Liver (tissue), 9 donors: ENCODE results near the gene COL20A1. TPM values are rescaled to one million over a fixed set of nuclear protein-coding genes. Genes with fewer than 3 reads are reported as not detected.

Experiments
- DNase-seq: peaks from one replicate; pipeline ENCODE4 v3.0.0-alpha.2; 2017; ENCODE audit warnings: low spot score
- H3K27ac ChIP-seq, 2 donors: one replicate each; pipeline ENCODE4 v1.7.0; 2013; ENCODE audit warnings: inconsistent platforms in 2 of 2, low read length in 2 of 2, control low read depth in 1 of 2, low read depth in 1 of 2, mild to moderate bottlenecking in 1 of 2
- H3K27me3 ChIP-seq, 4 donors: one replicate each; pipeline versions ENCODE4 v1.6.1 to v1.7.0; 2013; ENCODE audit warnings: low read length in 3 of 4, inconsistent platforms in 1 of 4, mild to moderate bottlenecking in 1 of 4, moderate library complexity in 1 of 4; ENCODE audit not compliant: control insufficient read depth in 4 of 4, insufficient read depth in 4 of 4
- H3K36me3 ChIP-seq, 4 donors: one replicate each; pipeline versions ENCODE4 v1.6.1 to v1.7.0; 2013; ENCODE audit warnings: low read length in 3 of 4, mild to moderate bottlenecking in 3 of 4, low read depth in 1 of 4, moderate library complexity in 1 of 4; ENCODE audit not compliant: control insufficient read depth in 4 of 4, insufficient read depth in 3 of 4
- H3K4me1 ChIP-seq, 4 donors: one replicate each; pipeline versions ENCODE4 v1.6.1 to v1.7.0; 2013; ENCODE audit warnings: low read length in 3 of 4, mild to moderate bottlenecking in 3 of 4, moderate library complexity in 1 of 4; ENCODE audit not compliant: control insufficient read depth in 4 of 4, insufficient read depth in 4 of 4
- H3K4me3 ChIP-seq, 3 donors: one replicate each; pipeline versions ENCODE4 v1.6.1 to v1.7.0; 2013; ENCODE audit warnings: low read length in 3 of 3, control low read depth in 1 of 3, low read depth in 1 of 3, mild to moderate bottlenecking in 1 of 3
- H3K9ac ChIP-seq, 2 donors: one replicate each; pipeline ENCODE4 v1.7.0; 2013; ENCODE audit warnings: low read length in 2 of 2, mild to moderate bottlenecking in 2 of 2, moderate library complexity in 2 of 2, control low read depth in 1 of 2, low read depth in 1 of 2
- H3K9me3 ChIP-seq, 4 donors: one replicate each; pipeline versions ENCODE4 v1.6.1 to v1.7.0; 2013; ENCODE audit warnings: low read length in 3 of 4; ENCODE audit not compliant: control insufficient read depth in 4 of 4
- ATF3 ChIP-seq: IDR thresholded peaks from 2 replicates; pipeline ENCODE4 v1.6.1; 2016; ENCODE audit warnings: antibody characterized with exemption
- FOXA1 ChIP-seq: IDR thresholded peaks from 2 replicates; pipeline ENCODE4 v1.6.1; 2016; ENCODE audit warnings: antibody characterized with exemption
- GABPA ChIP-seq, 2 donors: IDR thresholded peaks in 1 of 2; conservative IDR thresholded peaks in 1 of 2; 2 replicates each; pipeline ENCODE4 v1.6.1; 2016; ENCODE audit warnings: antibody characterized with exemption in 2 of 2, mild to moderate bottlenecking in 1 of 2, moderate library complexity in 1 of 2
- HNF4A ChIP-seq, 2 donors: conservative IDR thresholded peaks; 2 replicates each; pipeline ENCODE4 v1.6.1; 2016; ENCODE audit warnings: antibody characterized with exemption in 2 of 2, mild to moderate bottlenecking in 2 of 2
- HNF4G ChIP-seq: IDR thresholded peaks from 2 replicates; pipeline ENCODE4 v1.6.1; 2016; ENCODE audit warnings: antibody characterized with exemption
- RAD21 ChIP-seq, 2 donors: IDR thresholded peaks; 2 replicates each; pipeline ENCODE4 v1.6.1; 2016; ENCODE audit warnings: antibody characterized with exemption in 2 of 2, mild to moderate bottlenecking in 2 of 2
- REST ChIP-seq: IDR thresholded peaks from 2 replicates; pipeline ENCODE4 v1.6.1; 2016; ENCODE audit warnings: antibody characterized with exemption, mild to moderate bottlenecking
- RXRA ChIP-seq, 2 donors: IDR thresholded peaks; 2 replicates each; pipeline ENCODE4 v1.6.1; 2017 to 2018; ENCODE audit warnings: antibody characterized with exemption in 2 of 2, mild to moderate bottlenecking in 1 of 2
- TAF1 ChIP-seq: conservative IDR thresholded peaks from 2 replicates; pipeline ENCODE4 v1.6.1; 2016; ENCODE audit warnings: antibody characterized with exemption, mild to moderate bottlenecking
- ZBTB33 ChIP-seq: IDR thresholded peaks from 2 replicates; pipeline ENCODE4 v1.6.1; 2016; ENCODE audit warnings: antibody characterized with exemption
- WGBS: extraction: QIAGEN DNeasy Blood & Tissue Kit; methylation state at CpG from one replicate; pipeline ENCODE4 v1.1.7; 2013; 5-methylcytosine and 5-hydroxymethylcytosine counted together
- polyA plus RNA-seq, 2 donors: library from polyadenylated mRNA; stranded (reverse) in 1 of 2; unstranded in 1 of 2; fragments of 200-250 nt in 1 of 2; fragments of >200 nt in 1 of 2; fragmentation: Nextera tagmentation in 1 of 2; extraction: Ambion mirVana in 1 of 2; gene quantifications; one replicate each; pipeline versions ENCODE4 v1.2.1 to v1.2.3, GENCODE V29; 2013 to 2015
- total RNA-seq, 2 donors: library from RNA; depleted of rRNA; stranded (reverse); fragments of >200 nt; gene quantifications; one replicate each; pipeline ENCODE4 v1.2.3, GENCODE V29; 2014
- donor health status: healthy.
- donor health status: healthy.
- donor health status: healthy.
- donor health status: healthy.
- donor health status: healthy.

The COL20A1 gene
- total and polyA plus RNA-seq, 4 donors: not detected

GRCh38 chr20:63295422-63295821, 2.4 kb downstream of the COL20A1 start:
- no peak for TF ChIP-seq TAF1
- no peak overlapping the region for H3K9ac ChIP-seq
- H3K27me3 ChIP-seq: peaks cover 0 to 14% (median 4%) of the 10 kb centered on the region in 4 donors
- no peak for DNase-seq
- 32% methylated on average over 17 of the region's 17 CpGs for WGBS
- H3K36me3 ChIP-seq: no peaks in the 10 kb centered on the region
- peaks cover 4 to 5% (median 5%) of the 10 kb centered on the region in 4 donors for H3K4me1 ChIP-seq
- H3K9me3 ChIP-seq: no peaks in the 10 kb centered on the region
- no peak overlapping the region for H3K4me3 ChIP-seq
- no peak overlapping the region for H3K27ac ChIP-seq

GRCh38 chr20:63295846-63296245, 2.9 kb downstream of the COL20A1 start:
- no peak for DNase-seq
- H3K4me3 ChIP-seq: no peak overlapping the region
- H3K9ac ChIP-seq: no peak overlapping the region
- H3K9me3 ChIP-seq: no peaks in the 10 kb centered on the region
- H3K27me3 ChIP-seq: peaks cover 0 to 14% (median 4%) of the 10 kb centered on the region in 4 donors
- WGBS: 30% methylated on average over 20 of the region's 20 CpGs
- H3K36me3 ChIP-seq: no peaks in the 10 kb centered on the region
- H3K27ac ChIP-seq: no peak overlapping the region
- no peak for TF ChIP-seq FOXA1
- no peak for TF ChIP-seq REST
- no peak for TF ChIP-seq ATF3
- no peak for TF ChIP-seq TAF1
- no peak for TF ChIP-seq RXRA (IDR thresholded peaks at IDR 0.05)
- no peak for TF ChIP-seq ZBTB33
- no peak for TF ChIP-seq GABPA (IDR thresholded peaks at IDR 0.05 in 1 of 2, conservative IDR thresholded peaks at IDR 0.05 in 1 of 2)
- TF ChIP-seq HNF4A (conservative IDR thresholded peaks at IDR 0.05): no peak
- peaks cover 3 to 4% (median 4%) of the 10 kb centered on the region in 4 donors for H3K4me1 ChIP-seq

GRCh38 chr20:63296531-63297299, 3.7 kb downstream of the COL20A1 start:
- H3K27ac ChIP-seq: no peak overlapping the region
- no peak overlapping the region for H3K9ac ChIP-seq
- no peaks in the 10 kb centered on the region for H3K36me3 ChIP-seq
- no peak for DNase-seq
- 50% methylated on average over 18 of the region's 18 CpGs for WGBS
- H3K4me3 ChIP-seq: no peak overlapping the region
- H3K9me3 ChIP-seq: no peaks in the 10 kb centered on the region
- no peaks in the 10 kb centered on the region for H3K4me1 ChIP-seq
- peaks cover 0 to 14% (median 4%) of the 10 kb centered on the region in 4 donors for H3K27me3 ChIP-seq
- no peak for TF ChIP-seq RXRA (IDR thresholded peaks at IDR 0.05)
- TF ChIP-seq REST: no peak
- no peak for TF ChIP-seq RAD21 (IDR thresholded peaks at IDR 0.05)
- TF ChIP-seq HNF4G: no peak
- TF ChIP-seq GABPA (IDR thresholded peaks at IDR 0.05 in 1 of 2, conservative IDR thresholded peaks at IDR 0.05 in 1 of 2): no peak
